Neuronal stem cell (in vitro differentiated cells): ENCODE results near the gene KIAA0232.

ENCODE experiments used
- DNase-seq: peaks from one replicate; pipeline ENCODE4 v3.0.0-alpha.2; 2013; ENCODE audit warnings: low spot score
- H2AFZ ChIP-seq: one replicate; pipeline ENCODE4 v1.6.1; 2013; ENCODE audit warnings: mild to moderate bottlenecking, low read length, inconsistent platforms
- H2AK5ac ChIP-seq: 2 replicates; pipeline ENCODE4 v1.6.1; 2013; ENCODE audit warnings: low read depth, mild to moderate bottlenecking, inconsistent platforms, low read length, moderate library complexity, mixed read lengths
- H2BK120ac ChIP-seq: 2 replicates; pipeline ENCODE4 v1.6.1; 2013; ENCODE audit warnings: low read depth, mild to moderate bottlenecking, inconsistent platforms, low read length, moderate library complexity, mixed read lengths
- H2BK12ac ChIP-seq: one replicate; pipeline ENCODE4 v1.6.1; 2013; ENCODE audit warnings: low read length, inconsistent platforms
- H2BK15ac ChIP-seq: 2 replicates; pipeline ENCODE4 v1.6.1; 2013; ENCODE audit warnings: mild to moderate bottlenecking, low read length, inconsistent platforms, mixed read lengths
- H2BK5ac ChIP-seq: one replicate; pipeline ENCODE4 v1.6.1; 2013; ENCODE audit warnings: inconsistent platforms, mild to moderate bottlenecking, low read length, moderate library complexity
- H3K14ac ChIP-seq: one replicate; pipeline ENCODE4 v1.6.1; 2013; ENCODE audit warnings: low read length, inconsistent platforms
- H3K18ac ChIP-seq: 2 replicates; pipeline ENCODE4 v1.6.1; 2013; ENCODE audit warnings: low read length, inconsistent platforms
- H3K23ac ChIP-seq: 2 replicates; pipeline ENCODE4 v1.6.1; 2013; ENCODE audit warnings: low read depth, mild to moderate bottlenecking, mixed read lengths, low read length, inconsistent platforms; ENCODE audit not compliant: poor library complexity
- H3K27ac ChIP-seq: replicated peaks from 3 replicates; pipeline ENCODE4 v1.5.1; 2013; ENCODE audit warnings: low read length, inconsistent platforms
- H3K27me3 ChIP-seq, 3 experiments: 2 replicates each; pipeline ENCODE4 v1.6.1; 2013; ENCODE audit warnings: low read length in 3 of 3, mild to moderate bottlenecking in 2 of 3, inconsistent platforms in 1 of 3, low read depth in 1 of 3, mixed read lengths in 1 of 3, moderate library complexity in 1 of 3; ENCODE audit not compliant: control insufficient read depth in 3 of 3, insufficient read depth in 3 of 3
- H3K36me3 ChIP-seq, 2 donors: replicated peaks in 1 of 2; 2 replicates each; pipeline ENCODE4 v1.6.1; 2013; ENCODE audit warnings: low read length in 2 of 2; ENCODE audit not compliant: control insufficient read depth in 2 of 2, insufficient read depth in 2 of 2
- H3K4ac ChIP-seq: 2 replicates; pipeline ENCODE4 v1.6.1; 2013; ENCODE audit warnings: inconsistent platforms, mild to moderate bottlenecking, low read length, moderate library complexity
- H3K4me1 ChIP-seq, 2 donors: 1 replicate in 1 of 2; 2 replicates in 1 of 2; pipeline ENCODE4 v1.6.1; 2013; ENCODE audit warnings: low read length in 2 of 2, low read depth in 1 of 2; ENCODE audit not compliant: control insufficient read depth in 2 of 2, insufficient read depth in 1 of 2
- H3K4me2 ChIP-seq: one replicate; pipeline ENCODE4 v1.6.1; 2013; ENCODE audit warnings: mild to moderate bottlenecking, low read length, inconsistent platforms; ENCODE audit not compliant: insufficient read depth, poor library complexity, severe bottlenecking
- H3K4me3 ChIP-seq, 2 donors: 2 replicates each; pipeline ENCODE4 v1.5.1; 2013; ENCODE audit warnings: low read length in 2 of 2, mild to moderate bottlenecking in 2 of 2, inconsistent platforms in 1 of 2, moderate library complexity in 1 of 2
- H3K79me1 ChIP-seq: one replicate; pipeline ENCODE4 v1.6.1; 2013; ENCODE audit warnings: low read depth, mild to moderate bottlenecking, inconsistent platforms, low read length, moderate library complexity
- H3K9ac ChIP-seq: one replicate; pipeline ENCODE4 v1.6.1; 2013; ENCODE audit warnings: mild to moderate bottlenecking, low read depth, low read length, inconsistent platforms; ENCODE audit not compliant: poor library complexity
- H3K9me3 ChIP-seq, 2 donors: replicated peaks in 1 of 2; 2 replicates each; pipeline versions ENCODE3 to v1.6.1; 2013; ENCODE audit warnings: low read length in 2 of 2, mild to moderate bottlenecking in 2 of 2, inconsistent platforms in 1 of 2, low read depth in 1 of 2, mixed read lengths in 1 of 2, moderate library complexity in 1 of 2; ENCODE audit not compliant: control insufficient read depth in 2 of 2, insufficient read depth in 1 of 2
- H4K8ac ChIP-seq: one replicate; pipeline ENCODE4 v1.6.1; 2013; ENCODE audit warnings: low read depth, mild to moderate bottlenecking, inconsistent platforms, low read length, moderate library complexity
- H4K91ac ChIP-seq: one replicate; pipeline ENCODE4 v1.6.1; 2013; ENCODE audit warnings: low read length, low read depth, mild to moderate bottlenecking, inconsistent platforms; ENCODE audit not compliant: poor library complexity
- WGBS, 2 donors: extraction: QIAGEN DNeasy Blood & Tissue Kit; methylation state at CpG; one replicate each; pipeline ENCODE4 v1.1.7; 2013; ENCODE audit warnings: missing lambda C conversion rate in 2 of 2, mixed read lengths in 1 of 2; ENCODE audit not compliant: insufficient read length in 2 of 2, insufficient replicate concordance in 1 of 2; ENCODE audit errors: extremely low coverage in 2 of 2; 5-methylcytosine and 5-hydroxymethylcytosine counted together

KIAA0232 gene

GRCh38 chr4:6824772-6825402 is 42.4 kb downstream of the KIAA0232 start:
- H2BK120ac ChIP-seq = no peak overlapping the region
- no peak overlapping the region for H3K27ac ChIP-seq
- H2BK15ac ChIP-seq = no peak overlapping the region

GRCh38 chr4:6825403-6825802 is 42.9 kb downstream of the KIAA0232 start:
- H2BK15ac ChIP-seq = no peak overlapping the region
- H3K27me3 ChIP-seq = no peaks in the 10 kb centered on the region
- no peak overlapping the region for H2AK5ac ChIP-seq
- no CpG with 5 or more reads among the region's 6 CpGs for WGBS, 2 donors
- no peak overlapping the region for H2BK12ac ChIP-seq
- no peak overlapping the region for H3K27ac ChIP-seq
- H3K79me1 ChIP-seq = peaks cover 2% of the 10 kb centered on the region
- H4K91ac ChIP-seq = no peak overlapping the region
- H3K23ac ChIP-seq = no peak overlapping the region
- H2BK120ac ChIP-seq = no peak overlapping the region
- peaks cover 12 to 75% of the 10 kb centered on the region in 2 donors for H3K36me3 ChIP-seq
- H3K4me3 ChIP-seq = no peak overlapping the region
- H4K8ac ChIP-seq = no peak overlapping the region
- no peak overlapping the region for H3K18ac ChIP-seq
- H2BK5ac ChIP-seq = no peak overlapping the region
- DNase-seq = no peak
- H3K9ac ChIP-seq = no peak overlapping the region
- H2AFZ ChIP-seq = no peak overlapping the region
- H3K4me1 ChIP-seq = no peaks in the 10 kb centered on the region
- no peak overlapping the region for H3K4ac ChIP-seq
- no peak overlapping the region for H3K4me2 ChIP-seq
- H3K14ac ChIP-seq = no peak overlapping the region
- peaks cover 3 to 12% of the 10 kb centered on the region in 2 donors for H3K9me3 ChIP-seq

More at GRCh38 chr4:6824772-6825402, 42.4 kb downstream of the KIAA0232 start:
- no peak overlapping the region for H3K23ac ChIP-seq
- no peak overlapping the region for H3K18ac ChIP-seq
- H2AK5ac ChIP-seq = no peak overlapping the region
- H2AFZ ChIP-seq = no peak overlapping the region
- WGBS, 2 donors = no CpG with 5 or more reads among the region's 5 CpGs
- H3K36me3 ChIP-seq = peaks cover 12 to 70% of the 10 kb centered on the region in 2 donors
- H3K4me2 ChIP-seq = no peak overlapping the region
- H3K4me1 ChIP-seq = no peaks in the 10 kb centered on the region
- no peak overlapping the region for H3K14ac ChIP-seq
- H3K9me3 ChIP-seq = peaks cover 3 to 17% of the 10 kb centered on the region in 2 donors
- H3K4ac ChIP-seq = no peak overlapping the region
- H2BK12ac ChIP-seq = no peak overlapping the region
- no peak overlapping the region for H4K91ac ChIP-seq
- H3K9ac ChIP-seq = no peak overlapping the region
- H4K8ac ChIP-seq = no peak overlapping the region
- no peaks in the 10 kb centered on the region for H3K27me3 ChIP-seq
- peaks cover 2% of the 10 kb centered on the region for H3K79me1 ChIP-seq
- DNase-seq = no peak
- H2BK5ac ChIP-seq = no peak overlapping the region
- H3K4me3 ChIP-seq = no peak overlapping the region

GRCh38 chr4:6826781-6827508 is 44.4 kb downstream of the KIAA0232 start:
- no peak overlapping the region for H4K91ac ChIP-seq

GRCh38 chr4:6829086-6829485 is 46.6 kb downstream of the KIAA0232 start:
- Histone ChIP-seq H2AK5ac (no peak overlapping the region), H2BK5ac (no peak overlapping the region), H2BK120ac (no peak overlapping the region), H3K27me3 (no peaks in the 10 kb centered on the region), H4K91ac (no peak overlapping the region), H2BK15ac (no peak overlapping the region), H3K4me3 (no peak overlapping the region), H2BK12ac (no peak overlapping the region), H3K36me3 (peaks cover 19 to 97% of the 10 kb centered on the region in 2 donors), H3K4ac (no peak overlapping the region), H3K9me3 (no peaks in the 10 kb centered on the region), H3K9ac (no peak overlapping the region), H3K4me1 (no peaks in the 10 kb centered on the region), H2AFZ (no peak overlapping the region), H3K4me2 (no peak overlapping the region), H3K79me1 (peaks cover 5% of the 10 kb centered on the region), H3K18ac (no peak overlapping the region), H3K27ac (no peak overlapping the region), H4K8ac (no peak overlapping the region), H3K23ac (no peak overlapping the region), H3K14ac (no peak overlapping the region)
- no CpG with 5 or more reads among the region's 5 CpGs for WGBS, 2 donors
- no peak for DNase-seq

More at GRCh38 chr4:6826781-6827508, 44.4 kb downstream of the KIAA0232 start:
- H3K27ac ChIP-seq = no peak overlapping the region
- H2AK5ac ChIP-seq = no peak overlapping the region
- H3K18ac ChIP-seq = no peak overlapping the region
- no peak overlapping the region for H3K14ac ChIP-seq
- no peak overlapping the region for H3K23ac ChIP-seq
- H3K79me1 ChIP-seq = peaks cover 5% of the 10 kb centered on the region
- no peak overlapping the region for H2BK5ac ChIP-seq
- no peaks in the 10 kb centered on the region for H3K4me1 ChIP-seq
- no peak overlapping the region for H2AFZ ChIP-seq
- DNase-seq = no peak
- peaks cover 16 to 86% of the 10 kb centered on the region in 2 donors for H3K36me3 ChIP-seq
- peak overlapping the region in 1 of 2 donors; percentile 69 for H3K4me3 ChIP-seq
- no peak overlapping the region for H2BK15ac ChIP-seq
- no peaks in the 10 kb centered on the region for H3K9me3 ChIP-seq
- no peak overlapping the region for H3K9ac ChIP-seq
- no peak overlapping the region for H2BK12ac ChIP-seq
- H3K4ac ChIP-seq = no peak overlapping the region
- no CpG with 5 or more reads among the region's 9 CpGs for WGBS, 2 donors
- H4K8ac ChIP-seq = no peak overlapping the region
- H3K4me2 ChIP-seq = no peak overlapping the region
- H2BK120ac ChIP-seq = no peak overlapping the region
- H3K27me3 ChIP-seq = no peaks in the 10 kb centered on the region
